ENCODE data around the gene TEX22.
A peak's percentile ranks its signal among the peaks of the same experiment; 100 is the strongest.
"Not testable (repeated sequence)": the region's sequence is repeated elsewhere in the genome, so short reads cannot be mapped to it uniquely, and the experiment has no call there.

The TEX22 gene, protein sequence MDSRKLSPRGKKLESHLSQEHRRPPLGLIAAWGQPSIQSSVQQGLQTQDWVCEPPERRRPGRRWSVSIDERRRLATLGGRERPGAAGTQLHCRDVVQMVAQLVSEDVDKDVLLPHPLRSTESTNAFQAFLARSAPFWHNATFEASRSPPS

DNA sequence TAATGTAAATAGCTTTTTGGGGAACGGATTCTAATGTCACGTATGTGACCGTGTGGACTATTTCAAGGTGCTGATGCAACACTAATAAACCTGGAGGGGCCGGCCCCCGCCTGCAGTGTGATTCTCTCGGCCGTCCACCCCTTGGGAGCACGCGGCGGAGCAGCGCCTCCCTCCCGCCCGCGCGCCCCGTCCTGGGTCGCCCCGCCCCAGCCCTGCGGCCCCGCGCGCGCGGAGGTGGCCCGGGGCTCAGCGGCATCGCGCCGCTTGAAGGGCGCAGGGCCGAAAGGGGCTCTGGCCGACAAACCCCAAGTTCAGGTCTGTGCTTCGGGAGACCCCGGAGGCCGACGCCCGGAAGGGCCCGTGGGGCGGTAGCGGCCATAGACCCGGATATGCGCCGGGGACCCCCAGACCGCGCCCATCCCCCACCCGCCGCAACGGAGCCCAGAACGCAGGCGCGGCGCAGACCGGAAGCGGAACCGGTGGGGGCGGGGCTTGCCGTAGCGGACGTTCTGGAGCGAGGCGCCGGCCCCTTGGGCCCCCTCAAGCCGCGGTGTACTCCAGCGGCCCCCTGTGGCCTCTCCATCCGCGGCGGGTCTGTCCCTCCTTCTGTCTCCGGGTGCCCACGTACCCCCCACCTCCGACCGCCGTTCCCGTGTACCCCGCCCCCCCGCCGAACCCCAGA lies at the start of gene TEX22:
Gene TEX22 (plus strand): TSS at position 495 of the 682 bp plus-strand sequence. CDS start 803 bp downstream, outside the sequence.
- peak; percentile 84 for DNase-seq (ENCODE audit: low read depth)

GRCh38 chr14:105348945-105349699 lies 49.2 kb upstream of the TEX22 start:
- no peak for DNase-seq (ENCODE audit: low read depth)

GRCh38 chr14:105349992-105350391 lies 48.3 kb upstream of the TEX22 start:
- no peak for DNase-seq (ENCODE audit: low read depth)

DNA sequence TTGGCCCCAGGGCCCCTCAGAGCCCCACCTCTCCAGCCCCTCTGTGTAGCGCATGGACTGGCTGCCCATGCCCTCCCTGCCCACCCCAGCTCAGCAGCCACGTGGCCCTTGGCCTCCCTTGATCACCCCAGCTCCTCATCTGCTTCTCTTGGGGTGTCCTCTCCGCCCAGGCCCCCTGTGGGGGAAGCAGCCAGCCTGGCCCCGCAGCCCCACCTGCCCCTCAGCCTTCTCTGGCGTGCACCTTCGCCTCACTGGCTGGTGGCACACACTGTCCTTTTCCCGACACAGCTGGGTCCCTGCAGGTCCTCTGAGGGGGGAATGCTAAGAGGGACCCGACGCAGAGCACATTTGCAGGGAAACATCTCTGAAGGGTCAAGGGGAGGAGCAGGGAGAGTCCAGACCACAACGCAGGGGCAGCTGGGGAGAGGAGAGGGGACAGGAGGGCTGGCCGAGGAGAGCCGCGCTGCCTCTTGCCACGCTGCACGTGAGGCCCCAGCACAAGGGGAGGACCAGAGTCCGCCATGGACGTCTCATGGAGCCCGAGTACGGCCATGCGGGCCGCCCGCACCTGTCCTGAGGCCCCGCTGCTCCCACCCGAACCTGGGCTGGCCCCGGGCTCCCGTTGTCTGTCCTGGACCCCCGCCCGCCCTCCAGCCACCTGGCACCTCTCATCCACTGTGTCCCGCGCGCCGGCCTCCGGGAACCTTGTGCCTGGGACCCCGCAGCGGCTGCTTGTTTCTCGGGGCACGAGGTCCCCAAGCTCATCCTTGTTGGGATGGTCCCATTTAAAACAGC lies 47.7 kb upstream of the TEX22 start:
- DNase-seq (ENCODE audit: low read depth): no peak

- DNase-seq (ENCODE audit: low read depth): no peak
Observed at GRCh38 chr14:105351410-105351809, 46.9 kb upstream of the TEX22 start.

GRCh38 chr14:105351920-105352851 lies 46.2 kb upstream of the TEX22 start:
- peak; percentile 75 for DNase-seq (ENCODE audit: low read depth)

DNA sequence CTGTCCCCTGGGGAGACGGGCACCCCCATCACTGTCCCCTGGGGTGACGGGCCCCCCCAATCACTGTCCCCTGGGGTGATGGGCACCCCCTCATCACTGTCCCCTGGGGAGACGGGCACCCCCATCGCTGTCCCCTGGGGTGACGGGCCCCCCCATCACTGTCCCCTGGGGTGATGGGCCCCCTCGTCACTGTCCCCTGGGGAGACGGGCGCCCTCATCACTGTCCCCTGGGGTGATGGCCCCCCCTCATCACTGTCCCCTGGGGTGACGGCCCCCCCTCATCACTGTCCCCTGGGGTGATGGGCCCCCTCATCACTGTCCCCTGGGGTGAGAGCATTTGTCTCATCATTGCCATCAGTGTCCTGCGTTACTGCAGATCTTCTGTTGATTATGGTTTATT lies 45.2 kb upstream of the TEX22 start:
- DNase-seq (ENCODE audit: low read depth): no peak

DNA sequence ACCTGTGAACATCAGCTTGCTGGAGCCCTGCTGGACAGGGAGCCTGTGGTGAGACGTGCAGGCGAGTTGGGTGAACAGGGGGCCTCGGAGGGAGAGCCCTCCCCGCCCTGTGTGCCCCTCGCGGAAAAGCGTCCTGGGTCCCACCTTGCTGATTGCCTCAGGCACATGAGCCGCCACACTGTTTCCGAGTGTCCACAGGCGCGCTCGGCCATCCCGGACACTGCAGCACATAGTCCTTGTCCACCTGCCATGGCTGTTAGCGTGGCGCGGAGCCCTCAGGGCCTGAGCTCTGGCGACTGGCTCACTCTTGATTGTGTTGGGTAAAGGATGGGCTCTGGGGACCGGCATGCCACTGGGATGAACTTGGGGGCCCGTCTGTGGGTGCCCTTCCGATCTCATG lies 43.8 kb upstream of the TEX22 start:
- no peak for DNase-seq (ENCODE audit: low read depth)

- DNase-seq (ENCODE audit: low read depth): no peak
Observed at GRCh38 chr14:105355049-105355575, 43.2 kb upstream of the TEX22 start.

GRCh38 chr14:105355850-105356604 lies 42.3 kb upstream of the TEX22 start:
- no peak for DNase-seq (ENCODE audit: low read depth)

DNA sequence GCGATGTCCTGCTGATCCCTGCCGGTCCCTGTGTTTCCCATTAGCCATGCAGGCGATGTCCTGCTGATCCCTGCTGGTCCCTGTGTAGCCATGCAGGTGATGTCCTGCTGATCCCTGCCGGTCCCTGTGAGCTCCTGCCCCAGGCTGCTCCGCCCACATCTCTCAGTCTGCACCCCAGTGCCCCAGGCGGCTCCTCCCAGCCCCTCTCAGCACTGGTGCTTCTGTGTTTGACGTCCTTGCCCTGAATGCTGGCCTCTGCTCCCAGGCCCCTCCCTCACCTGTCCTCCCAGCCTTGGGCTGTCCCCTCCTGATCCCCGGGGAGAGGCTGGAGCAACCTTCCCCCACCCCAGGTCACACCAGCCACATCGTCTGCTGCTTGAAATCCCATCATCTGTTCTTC lies 41.4 kb upstream of the TEX22 start:
- no peak for DNase-seq (ENCODE audit: low read depth)

DNA sequence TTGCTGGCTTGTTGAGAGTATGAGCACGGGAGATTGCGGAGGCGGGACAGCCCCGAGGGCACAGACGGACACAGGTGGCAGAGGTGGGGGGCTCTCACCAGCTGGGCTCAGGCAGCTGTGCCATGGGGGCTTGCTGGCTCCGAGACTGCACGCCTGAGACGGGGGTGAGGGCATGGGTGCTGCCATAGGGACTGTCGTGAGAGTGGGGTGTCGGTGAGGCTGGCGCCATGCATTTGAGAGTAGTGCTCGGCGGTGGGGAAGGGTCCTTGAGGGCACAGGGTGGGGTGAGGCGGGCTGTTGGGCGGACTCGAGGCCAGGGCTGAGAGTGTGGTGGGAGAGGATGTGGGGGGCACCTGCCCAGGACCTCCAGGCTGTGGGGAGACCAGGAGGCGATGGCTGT lies 40.7 kb upstream of the TEX22 start:
- no peak for DNase-seq (ENCODE audit: low read depth)

GRCh38 chr14:105358140-105358846 lies 40.0 kb upstream of the TEX22 start:
- DNase-seq (ENCODE audit: low read depth): no peak

DNA sequence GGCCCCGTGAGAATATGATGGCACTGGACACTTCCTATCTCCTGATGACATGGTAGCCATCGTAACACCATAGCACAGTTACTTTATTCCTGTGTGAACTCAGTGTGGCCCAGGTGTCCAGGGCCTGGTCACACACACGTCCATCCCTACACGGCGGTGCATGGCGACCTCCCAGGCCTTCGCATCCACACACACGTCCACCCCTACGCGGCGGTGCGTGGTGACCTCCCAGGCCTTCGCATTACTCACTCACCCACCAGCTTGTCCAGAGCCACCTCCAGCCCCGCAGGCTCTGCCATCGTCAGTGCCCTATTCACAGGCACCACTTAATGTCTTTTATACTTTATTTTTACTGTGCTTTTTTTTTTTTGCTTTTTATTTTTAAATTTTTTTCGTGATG lies 39.4 kb upstream of the TEX22 start:
- no peak for DNase-seq (ENCODE audit: low read depth)

DNA sequence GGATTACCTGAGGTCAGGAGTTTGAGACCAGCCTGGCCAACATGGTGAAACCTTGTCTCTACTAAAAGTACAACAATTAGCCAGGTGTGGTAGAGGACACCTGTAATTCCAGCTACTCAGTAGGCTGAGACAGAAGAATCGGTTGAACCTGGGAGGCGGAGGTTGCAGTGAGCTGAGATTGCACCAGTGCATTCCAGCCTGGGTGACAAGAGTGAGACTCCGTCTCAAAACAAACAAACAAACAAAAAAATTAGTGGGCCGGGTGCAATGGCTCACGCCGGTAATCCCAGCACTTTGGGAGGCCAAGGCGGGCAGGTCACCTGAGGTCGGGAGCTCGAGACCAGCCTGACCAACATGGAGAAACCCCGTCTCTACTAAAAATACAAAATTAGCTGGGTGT lies 36.9 kb upstream of the TEX22 start:
- DNase-seq (ENCODE audit: low read depth): not testable (repeated sequence)

DNA sequence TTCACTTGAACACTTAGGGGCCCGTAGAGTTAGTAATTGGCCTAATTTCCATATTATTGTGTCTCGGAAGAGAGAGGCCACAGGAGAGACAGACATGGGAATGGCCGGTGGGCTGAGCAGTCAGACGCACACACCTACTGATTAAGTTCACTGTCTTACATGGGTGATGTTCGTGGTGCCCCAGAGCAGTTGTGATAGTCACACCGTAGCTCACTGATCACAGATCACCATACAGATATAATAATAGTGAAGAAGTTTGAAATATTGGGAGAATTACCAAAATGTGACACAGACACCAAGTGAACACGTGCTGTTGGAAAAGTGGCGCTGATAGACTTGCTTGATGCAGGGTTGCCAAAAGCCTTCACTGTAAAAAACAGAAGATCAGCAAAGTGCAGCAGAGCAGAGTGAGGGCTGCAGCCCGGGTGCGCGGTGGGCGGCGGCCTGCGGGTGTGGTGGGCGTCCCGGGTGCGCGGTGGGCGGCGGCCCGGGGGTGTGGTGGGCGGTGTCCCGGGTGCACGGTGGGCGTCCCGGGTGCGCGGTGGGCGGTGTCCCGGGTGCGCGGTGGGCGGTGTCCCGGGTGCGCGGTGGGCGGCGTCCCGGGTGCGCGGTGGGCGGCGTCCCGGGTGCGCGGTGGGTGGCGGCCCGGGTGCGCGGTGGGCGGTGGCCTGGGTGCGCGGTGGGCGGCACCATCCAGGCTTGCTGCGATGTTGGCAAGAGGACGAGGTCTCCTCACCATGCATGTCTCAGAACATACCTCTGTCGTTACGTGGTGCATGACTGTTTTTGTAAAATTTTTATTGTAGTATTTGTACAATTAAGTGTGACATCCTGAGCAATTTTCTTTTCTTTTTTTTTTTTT lies 34.3 kb upstream of the TEX22 start:
- peak; percentile 14 for DNase-seq (ENCODE audit: low read depth)

- no peak for DNase-seq (ENCODE audit: low read depth)
Observed at GRCh38 chr14:105365101-105365500, 33.2 kb upstream of the TEX22 start.

DNA sequence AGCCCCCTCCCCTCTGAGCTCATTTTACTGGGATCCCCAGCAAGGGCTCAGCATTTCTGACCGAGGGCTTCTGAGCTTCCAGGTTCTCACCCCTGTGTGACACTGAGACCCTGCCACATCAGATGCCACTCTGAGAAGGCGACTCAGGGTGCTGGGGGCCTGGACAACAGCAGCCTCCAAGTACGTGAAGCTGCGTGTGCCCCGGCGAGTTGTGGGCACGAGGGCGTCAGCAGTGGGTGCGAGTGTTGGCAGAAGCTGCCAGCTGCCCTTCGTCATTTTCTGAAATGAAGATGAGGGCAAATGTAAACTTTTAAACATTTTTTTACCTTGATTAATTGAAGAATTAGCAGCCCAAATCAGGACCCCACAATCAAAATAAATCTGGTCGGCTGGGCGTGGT lies 32.7 kb upstream of the TEX22 start:
- DNase-seq (ENCODE audit: low read depth): no peak

All from activated T-helper 1 cell treated with Interleukin-2 at 50 U/mL for 16 hours (primary cell).